HG03520 (cell line): ENCODE results near the gene SYTL3.

ENCODE experiments used
- ATAC-seq: cut with Tn5 transposase; IDR thresholded peaks from one replicate; pipeline ENCODE4 v1.9.1; 2021; ENCODE audit warnings: mild to moderate bottlenecking, moderate library complexity; ENCODE audit not compliant: unreplicated experiment

The SYTL3 gene

DNA sequence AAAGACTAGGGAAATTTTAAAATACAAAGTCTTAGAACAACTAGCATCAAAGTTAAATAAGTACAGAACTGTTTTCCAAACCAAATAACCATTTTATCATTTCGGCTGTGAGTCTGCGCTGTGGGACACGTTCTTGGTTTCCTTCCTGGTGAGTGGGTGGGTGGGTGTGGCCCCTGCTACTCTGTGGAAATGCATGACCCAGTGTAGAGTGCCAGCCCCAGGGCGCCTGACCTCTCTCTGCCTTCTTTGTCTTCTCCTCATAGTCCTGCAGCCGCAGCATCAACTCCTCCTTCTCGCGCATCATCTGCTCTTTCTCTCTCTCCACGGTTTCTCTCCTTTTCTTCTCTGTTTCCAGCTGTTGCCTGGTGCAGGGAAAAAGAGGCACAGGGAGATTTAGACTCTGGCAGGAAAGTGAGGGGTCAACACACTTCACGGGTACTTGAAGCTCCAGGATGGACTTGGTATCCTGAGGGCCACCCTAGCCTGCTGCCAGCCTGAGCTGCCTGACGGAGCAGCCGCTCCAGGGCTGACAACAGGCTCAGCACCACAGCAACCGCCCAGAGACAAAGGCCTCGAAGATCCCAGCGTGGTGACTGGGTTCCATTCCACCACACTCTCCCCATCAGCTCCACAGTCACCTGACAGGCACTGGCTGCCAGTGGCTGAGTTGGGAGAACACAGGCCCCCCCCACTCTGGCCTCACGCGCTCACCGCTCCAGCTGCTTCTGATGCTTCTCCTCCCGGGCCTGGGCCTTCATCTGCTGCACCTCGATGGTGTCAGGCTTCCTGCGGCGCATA, 120.9 kb downstream of the SYTL3 start:
- ATAC-seq, result no peak

DNA sequence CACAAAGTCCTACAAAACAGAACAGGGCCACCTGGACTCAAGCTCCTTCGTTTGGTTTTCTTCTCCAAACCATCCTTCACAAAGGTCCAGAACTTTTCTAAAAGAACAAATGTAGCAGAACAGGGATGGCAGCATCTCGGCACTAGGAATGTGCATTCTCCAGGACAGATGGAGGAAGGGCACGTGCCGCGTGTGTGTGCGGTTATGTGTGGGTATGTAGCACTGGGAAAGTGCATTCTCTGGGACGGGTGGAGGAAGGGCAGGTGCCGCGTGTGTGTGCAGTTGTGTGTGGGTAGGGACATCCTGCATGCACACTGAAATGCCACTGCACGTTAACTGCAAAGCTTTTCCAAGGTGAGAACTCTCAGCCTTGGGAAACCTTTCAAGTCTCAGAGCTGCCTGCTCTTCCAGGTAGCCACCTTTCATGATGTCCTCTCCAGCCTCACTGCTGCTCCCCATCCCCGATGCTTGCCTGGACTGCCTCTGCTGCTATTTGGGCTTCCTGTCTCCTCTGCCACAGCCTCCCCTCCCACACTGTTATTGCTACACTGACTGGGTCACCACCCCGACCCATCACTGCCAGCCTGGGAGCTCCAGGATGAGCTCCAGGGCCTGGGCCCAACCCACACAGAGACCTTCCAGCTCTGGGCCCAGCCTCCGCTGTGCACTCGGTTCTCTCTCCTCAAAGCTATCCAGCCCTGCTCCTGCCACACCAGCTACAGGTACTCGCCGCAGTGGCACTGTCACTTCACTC, 121.7 kb downstream of the SYTL3 start:
- no peak for ATAC-seq

DNA sequence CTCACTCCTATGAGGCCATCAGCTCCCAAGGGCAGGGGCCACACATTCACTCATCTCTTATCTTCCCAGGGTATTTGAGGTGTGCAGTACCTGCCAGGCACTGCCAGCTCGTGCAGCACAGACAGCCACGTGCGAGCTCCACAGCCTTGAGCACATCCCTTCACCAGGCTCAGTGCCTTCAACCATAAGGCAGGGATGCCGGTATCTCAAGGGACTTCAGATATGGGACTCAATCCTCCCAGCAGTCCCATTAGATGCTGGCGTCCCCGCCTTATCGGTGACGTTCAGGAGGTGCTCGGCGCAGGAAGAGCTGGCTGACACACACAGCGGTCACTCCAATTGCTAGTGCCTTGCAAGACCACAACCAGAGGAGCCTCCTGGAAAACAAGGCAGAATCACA, 122.3 kb downstream of the SYTL3 start:
- ATAC-seq, result no peak

GRCh38 chr6:158772851-158773371, 123.1 kb downstream of the SYTL3 start:
- no peak for ATAC-seq

GRCh38 chr6:158773581-158774449, 124.0 kb downstream of the SYTL3 start:
- no peak for ATAC-seq

- no peak for ATAC-seq
These were observed 125.0 kb downstream of the SYTL3 start for GRCh38 chr6:158774717-158775449.

GRCh38 chr6:158775832-158776231, 126.0 kb downstream of the SYTL3 start:
- ATAC-seq, result no peak

DNA sequence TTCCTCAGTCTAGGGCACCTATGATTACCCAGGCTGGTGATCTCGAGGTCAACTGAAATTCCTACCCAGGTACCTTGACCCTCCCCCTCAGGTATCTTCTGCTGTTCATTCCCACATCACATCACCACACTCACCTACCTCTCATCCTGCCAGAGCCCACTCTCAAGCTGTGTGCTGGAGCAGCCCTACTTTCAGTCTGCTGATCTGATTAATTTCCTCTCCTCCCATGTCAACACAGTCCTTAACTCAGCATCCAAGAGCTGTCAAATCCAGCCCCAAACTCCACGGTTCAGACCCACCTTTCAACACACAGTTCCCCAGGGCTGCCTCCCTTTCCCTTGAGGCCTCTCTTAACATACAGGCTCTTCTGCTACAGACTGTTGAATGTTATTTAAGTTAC, 126.9 kb downstream of the SYTL3 start:
- no peak for ATAC-seq

GRCh38 chr6:158777510-158777909, 127.7 kb downstream of the SYTL3 start:
- ATAC-seq, result no peak

DNA sequence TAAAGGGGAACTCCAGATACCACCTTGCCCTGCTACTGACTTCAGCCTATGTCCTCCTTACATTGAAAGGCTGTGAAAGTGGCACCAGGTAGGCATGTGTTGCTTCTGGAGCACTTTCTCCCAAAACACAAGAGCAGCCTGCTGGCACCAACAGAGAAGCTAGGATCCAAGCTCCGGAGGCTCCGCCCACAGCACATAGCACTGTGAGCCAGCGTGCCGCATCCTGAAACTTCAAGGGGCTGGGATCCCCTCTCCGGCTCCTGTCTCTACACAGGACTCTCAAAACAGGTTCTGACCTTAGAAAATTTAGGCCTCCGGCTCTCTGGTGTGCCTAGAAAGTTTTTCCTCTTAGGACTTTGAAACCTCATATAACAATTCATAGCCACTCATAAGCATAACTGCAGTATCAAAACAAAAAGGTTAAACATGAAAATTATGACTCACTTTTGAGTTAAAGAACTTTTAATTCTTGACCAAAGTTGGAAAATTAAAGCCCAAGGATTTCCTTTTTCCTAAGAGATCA, 128.2 kb downstream of the SYTL3 start:
- no peak for ATAC-seq

DNA sequence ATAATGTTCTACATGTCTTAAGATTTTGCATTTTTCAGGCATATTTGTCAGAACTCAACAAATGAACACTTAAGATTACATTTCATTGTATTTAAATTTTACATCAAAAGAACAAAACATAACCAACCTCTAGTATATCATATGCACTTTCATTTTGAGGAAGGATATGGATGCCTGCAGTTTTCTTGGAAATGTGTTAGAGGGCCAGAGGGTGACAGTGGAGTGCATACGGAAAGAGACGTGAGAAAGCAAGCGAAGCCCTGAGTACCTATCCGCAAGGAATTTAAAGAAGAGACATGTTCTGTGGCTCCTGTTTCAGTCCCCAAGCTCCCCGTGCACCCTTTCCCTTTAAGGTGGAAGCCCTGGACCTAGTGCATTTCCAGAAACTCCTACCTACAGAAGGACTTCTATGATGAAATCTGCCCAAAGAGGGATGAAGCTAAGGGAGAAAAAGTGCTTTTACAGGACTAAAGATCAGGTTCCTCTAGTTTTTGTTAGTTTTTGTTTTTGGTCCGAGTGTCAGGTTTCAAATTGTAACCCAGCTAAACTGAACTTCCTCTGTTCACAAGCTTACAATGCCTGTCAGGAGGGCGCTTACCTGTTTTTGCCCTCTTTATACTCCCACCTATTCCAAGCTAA, 130.5 kb downstream of the SYTL3 start:
- no peak for ATAC-seq

- ATAC-seq, result no peak
These were observed 131.3 kb downstream of the SYTL3 start for GRCh38 chr6:158780988-158781691.

- ATAC-seq, result no peak
These were observed 132.0 kb downstream of the SYTL3 start for GRCh38 chr6:158781692-158782373.

DNA sequence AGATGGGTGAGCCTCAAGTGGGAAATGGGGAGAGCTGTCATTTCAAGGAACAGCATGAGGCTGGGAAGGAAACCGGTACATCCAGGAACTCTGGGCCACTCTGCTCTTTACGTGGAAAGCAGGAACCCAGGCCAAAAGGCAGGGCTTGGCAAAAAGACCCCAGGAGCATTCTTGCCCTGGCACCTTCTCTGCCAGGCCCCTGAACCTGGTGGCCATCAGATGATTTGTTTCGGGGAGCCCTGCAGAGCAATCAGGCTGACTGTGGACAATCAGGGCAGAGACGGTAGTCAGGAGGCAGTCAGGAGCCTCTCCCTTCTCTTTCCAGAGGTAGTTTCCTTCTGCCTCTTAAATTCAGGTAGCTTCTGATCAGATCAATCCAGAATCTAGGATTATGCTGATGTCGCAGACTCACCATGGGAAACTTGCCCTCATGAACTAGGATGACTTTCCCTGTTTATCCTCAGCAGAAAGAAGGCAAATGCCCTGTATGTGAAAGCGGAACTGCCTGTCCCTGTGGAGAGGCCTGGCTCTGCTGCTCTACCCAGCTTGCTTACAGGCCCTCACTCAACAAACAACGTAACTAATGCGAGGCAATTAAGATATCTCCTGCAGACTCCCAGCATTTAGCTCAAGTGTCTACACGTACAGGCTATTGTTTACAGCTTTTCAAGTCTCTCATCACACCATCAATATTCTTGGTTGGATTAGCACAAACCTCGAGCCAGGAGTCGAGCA, 132.7 kb downstream of the SYTL3 start:
- no peak for ATAC-seq

GRCh38 chr6:158783167-158783450, 133.3 kb downstream of the SYTL3 start:
- ATAC-seq, result no peak

DNA sequence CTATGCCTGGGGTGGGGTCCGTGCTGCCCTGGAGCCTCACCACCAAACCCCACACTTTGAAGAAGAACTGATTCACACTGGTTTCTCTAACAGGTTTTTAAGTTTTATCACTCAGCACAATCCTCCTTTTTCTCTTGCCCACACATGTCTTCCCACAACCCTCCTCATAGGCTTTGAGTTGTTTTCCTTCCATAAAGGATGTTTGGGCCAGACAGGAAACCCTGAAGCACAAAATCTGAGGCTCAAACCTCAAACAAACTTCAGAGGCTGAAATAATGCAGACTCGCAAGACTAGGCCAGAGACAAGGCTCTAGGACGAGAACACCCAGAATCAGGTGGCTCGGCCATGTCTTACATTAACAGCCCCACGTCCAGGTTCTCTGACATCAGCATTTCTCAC, 134.0 kb downstream of the SYTL3 start:
- ATAC-seq, result no peak

GRCh38 chr6:158784505-158784904, 134.7 kb downstream of the SYTL3 start:
- no peak for ATAC-seq

DNA sequence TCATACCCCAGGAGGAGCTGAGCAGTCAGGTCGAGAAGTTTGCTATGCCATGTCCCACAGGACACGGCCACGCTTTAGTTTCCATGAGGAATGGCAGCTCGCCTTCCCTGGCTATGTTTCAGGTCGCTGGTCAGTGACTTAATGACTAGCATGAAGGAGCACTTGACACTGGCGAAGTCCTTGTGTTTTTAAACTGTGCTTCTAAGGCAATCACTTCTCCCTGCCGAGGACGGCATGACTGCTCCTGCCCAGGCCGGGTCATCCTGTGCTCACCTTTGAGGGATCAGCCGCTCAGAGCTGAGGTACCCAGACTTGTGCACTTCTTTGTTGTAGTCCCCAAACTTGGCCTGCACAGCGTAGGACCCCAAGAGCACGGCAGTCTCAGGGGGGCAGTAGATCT, 135.2 kb downstream of the SYTL3 start:
- no peak for ATAC-seq
